ENCODE results near the gene PRDX5.
"Not testable (repeated sequence)": the region's sequence is repeated elsewhere in the genome, so short reads cannot be mapped to it uniquely, and the experiment has no call there.

GRCh38 chr11:64323984-64324383 lies 6.1 kb downstream of the PRDX5 start:
- TF ChIP-seq CTCF, EP300, POLR2AphosphoS5, POLR2A (IDR thresholded peaks at IDR 0.05): not testable (repeated sequence)

Data from stomach (tissue), 4 donors.